ENCODE results near the gene PRKCE.

The PRKCE gene

GRCh38 chr2:45834372-45834771, 182.9 kb downstream of the PRKCE start:
- no peak for DNase-seq (ENCODE audit: low read depth, low spot score)

GRCh38 chr2:45834858-45835257, 183.4 kb downstream of the PRKCE start:
- no peak for DNase-seq (ENCODE audit: low read depth, low spot score)

- DNase-seq (ENCODE audit: low read depth, low spot score), result no peak
Measured at GRCh38 chr2:45836316-45836715, 184.8 kb downstream of the PRKCE start.

GRCh38 chr2:45836740-45837139, 185.3 kb downstream of the PRKCE start:
- DNase-seq (ENCODE audit: low read depth, low spot score), result no peak

GRCh38 chr2:45837812-45838341, 186.4 kb downstream of the PRKCE start:
- no peak for DNase-seq (ENCODE audit: low read depth, low spot score)

GRCh38 chr2:45839508-45840251, 188.2 kb downstream of the PRKCE start:
- peak; percentile 40 for DNase-seq (ENCODE audit: low read depth, low spot score)

- DNase-seq (ENCODE audit: low read depth, low spot score), result no peak
Measured at GRCh38 chr2:45840481-45840880, 189.0 kb downstream of the PRKCE start.

GRCh38 chr2:45841752-45842407, 190.4 kb downstream of the PRKCE start:
- no peak for DNase-seq (ENCODE audit: low read depth, low spot score)

- DNase-seq (ENCODE audit: low read depth, low spot score), result no peak
Measured at GRCh38 chr2:45843136-45843535, 191.7 kb downstream of the PRKCE start.

- no peak for DNase-seq (ENCODE audit: low read depth, low spot score)
Measured at GRCh38 chr2:45844796-45845457, 193.5 kb downstream of the PRKCE start.

GRCh38 chr2:45845566-45845965, 194.1 kb downstream of the PRKCE start:
- no peak for DNase-seq (ENCODE audit: low read depth, low spot score)

- peak; percentile 70 for DNase-seq (ENCODE audit: low read depth, low spot score)
Measured at GRCh38 chr2:45849491-45850283, 198.2 kb downstream of the PRKCE start.

GRCh38 chr2:45850558-45850957, 199.1 kb downstream of the PRKCE start:
- no peak for DNase-seq (ENCODE audit: low read depth, low spot score)

- no peak for DNase-seq (ENCODE audit: low read depth, low spot score)
Measured at GRCh38 chr2:45851111-45851510, 199.6 kb downstream of the PRKCE start.

- DNase-seq (ENCODE audit: low read depth, low spot score), result peak; percentile 87
Measured at GRCh38 chr2:45851576-45852304, 200.3 kb downstream of the PRKCE start.

GRCh38 chr2:45852450-45853150, 201.1 kb downstream of the PRKCE start:
- no peak for DNase-seq (ENCODE audit: low read depth, low spot score)

- no peak for DNase-seq (ENCODE audit: low read depth, low spot score)
Measured at GRCh38 chr2:45855374-45855773, 203.9 kb downstream of the PRKCE start.

- no peak for DNase-seq (ENCODE audit: low read depth, low spot score)
Measured at GRCh38 chr2:45856391-45857274, 205.2 kb downstream of the PRKCE start.

GRCh38 chr2:45857275-45857609, 205.8 kb downstream of the PRKCE start:
- DNase-seq (ENCODE audit: low read depth, low spot score), result no peak
